OCI-LY3 (cell line): ENCODE results near the gene COG8.

Experiments
- H2AFZ ChIP-seq: fragments of 200-600, 300-600 bp; shearing (Covaris generic); 2 replicates; pipeline ENCODE4 v1.6.0; 2014; ENCODE audit warnings: antibody characterized with exemption, low read depth, low read length
- H3K27ac ChIP-seq: fragments of 200-600, 300-600 bp; sonication (generic); 2 replicates; pipeline ENCODE4 v1.5.1; 2014; ENCODE audit warnings: mild to moderate bottlenecking, low read length, moderate library complexity, mixed read lengths
- H3K27me3 ChIP-seq: fragments of 200-600, 300-600 bp; sonication (generic); 2 replicates; pipeline ENCODE4 v1.6.1; 2014; ENCODE audit warnings: low read depth, low read length, mixed read lengths
- H3K36me3 ChIP-seq: fragments of 200-600, 300-600 bp; sonication (generic); replicated peaks from 2 replicates; pipeline ENCODE3; 2014; ENCODE audit warnings: low read depth, low read length, mixed read lengths
- H3K4me1 ChIP-seq: fragments of 300-600, 200-600 bp; sonication (generic); 2 replicates; pipeline ENCODE4 v1.6.1; 2014; ENCODE audit warnings: low read length, mixed read lengths
- H3K4me2 ChIP-seq: fragments of 200-600, 300-600 bp; sonication (generic); 2 replicates; pipeline ENCODE4 v1.6.1; 2014; ENCODE audit warnings: low read length, mixed read lengths
- H3K4me3 ChIP-seq: fragments of 300-600, 200-600 bp; sonication (generic); 2 replicates; pipeline ENCODE4 v1.5.1; 2014; ENCODE audit warnings: antibody characterized with exemption, mild to moderate bottlenecking, low read length, moderate library complexity
- H3K79me2 ChIP-seq: fragments of 300-600, 200-600 bp; shearing (Covaris generic); 2 replicates; pipeline ENCODE4 v1.6.1; 2014; ENCODE audit warnings: mild to moderate bottlenecking, low read length, mixed read lengths
- H3K9ac ChIP-seq: fragments of 300-600, 200-600 bp; shearing (Covaris generic); 2 replicates; pipeline ENCODE4 v1.6.0; 2014; ENCODE audit warnings: mild to moderate bottlenecking, low read length, moderate library complexity
- H3K9me3 ChIP-seq: fragments of 200-600, 300-600 bp; shearing (Covaris generic); 2 replicates; pipeline ENCODE4 v1.6.1; 2014; ENCODE audit warnings: low read length, mixed read lengths; ENCODE audit not compliant: insufficient read depth
- H4K20me1 ChIP-seq: fragments of 200-600, 300-600 bp; sonication (generic); 2 replicates; pipeline ENCODE4 v1.6.1; 2016; ENCODE audit warnings: low read length, mixed read lengths; ENCODE audit not compliant: insufficient read depth
- EZH2phosphoT487 ChIP-seq: fragments of 200-600 bp; shearing (Covaris generic); IDR thresholded peaks from 2 replicates; pipeline ENCODE4 v1.6.1; 2018; ENCODE audit warnings: antibody characterized with exemption, mixed run types, low read depth
- TF ChIP-seq, protein P1 (sequence below): fragments of 200-600, 300-600 bp; sonication (generic); IDR thresholded peaks from 2 replicates; pipeline ENCODE4 v1.5.1; 2014; ENCODE audit warnings: antibody characterized with exemption, low read length, low read depth

COG8 gene

DNA sequence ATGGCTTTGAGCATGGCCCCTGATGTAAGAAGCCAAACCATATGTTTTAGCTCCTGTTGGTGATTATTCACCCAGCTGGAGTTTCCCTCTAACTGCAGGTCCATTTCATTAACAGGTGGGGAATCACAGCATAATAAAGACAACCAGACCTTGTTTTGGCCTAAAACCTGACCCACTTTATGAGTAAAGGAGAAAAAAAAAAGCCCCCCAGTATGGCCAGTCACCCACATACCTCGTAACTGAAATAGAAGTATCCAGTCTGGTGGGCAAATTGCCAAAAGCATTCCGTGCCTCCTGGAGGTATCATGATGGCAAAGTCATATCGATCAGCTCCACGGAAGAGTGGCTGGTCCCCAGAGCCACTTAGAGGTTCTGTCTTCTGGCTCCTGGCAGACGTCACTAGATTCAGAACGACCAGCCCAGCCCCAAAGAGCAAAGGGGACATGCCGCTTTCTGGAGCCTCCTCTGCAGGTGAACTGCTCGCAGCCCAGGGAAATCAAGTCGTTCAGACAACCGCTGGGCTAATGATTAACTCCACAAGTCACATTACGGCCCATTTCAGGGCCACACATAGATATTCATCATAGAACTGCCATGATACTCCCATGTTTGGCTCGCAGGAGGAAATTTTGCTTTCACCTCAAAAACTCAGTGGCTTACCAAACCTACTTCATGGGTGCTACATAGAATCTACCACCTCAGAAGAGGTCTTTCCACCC lies 12.1 kb upstream of the COG8 start, which contains the start of gene TMED6:
Gene TMED6 (minus strand): TSS at position 478 of the 719 bp plus-strand sequence. CDS start 33 bp downstream, at position 445.
- H3K36me3 ChIP-seq: peaks cover 18% of the 10 kb centered on the region
- no peaks in the 10 kb centered on the region for H3K27me3 ChIP-seq
- no peak within 1 kb of the TSS for H3K4me2 ChIP-seq
- H3K79me2 ChIP-seq: no peaks in the 10 kb centered on the region
- H3K9me3 ChIP-seq: no peaks in the 10 kb centered on the region
- no peaks in the 10 kb centered on the region for H3K4me1 ChIP-seq
- H3K9ac ChIP-seq: no peak within 1 kb of the TSS
- H3K4me3 ChIP-seq: no peak within 1 kb of the TSS
- H2AFZ ChIP-seq: no peak within 1 kb of the TSS
- no peak for TF ChIP-seq EZH2phosphoT487
- H3K27ac ChIP-seq: no peak within 1 kb of the TSS
- no peaks in the 10 kb centered on the region for H4K20me1 ChIP-seq

DNA sequence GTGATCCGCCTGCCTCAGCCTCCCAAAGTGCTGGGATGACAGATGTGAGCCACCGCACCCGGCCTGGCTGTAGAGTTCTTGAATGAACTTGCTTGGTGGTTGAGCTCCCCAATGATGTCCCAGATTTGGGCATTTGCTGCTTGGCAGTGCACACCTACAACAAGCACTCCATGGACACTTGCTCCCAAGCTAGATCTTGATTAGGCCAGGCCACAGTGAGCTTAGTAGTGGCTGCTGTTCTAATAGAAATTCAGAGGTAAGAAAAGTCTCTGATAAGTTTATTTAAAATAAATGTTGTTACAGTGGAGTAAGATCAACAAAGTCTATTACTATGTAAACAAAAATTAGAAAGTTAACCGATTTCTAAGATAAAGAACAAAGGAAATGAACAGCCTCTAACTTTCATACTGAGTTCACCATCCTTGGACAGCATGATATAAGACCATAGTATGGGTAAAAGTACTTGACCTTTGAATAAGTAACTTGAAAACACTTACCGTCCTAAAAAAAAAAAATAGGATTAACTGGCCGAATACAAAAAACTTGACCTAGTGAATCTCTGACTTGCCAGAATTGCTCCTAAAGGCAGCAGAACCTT lies 11.3 kb upstream of the COG8 start:
- Histone ChIP-seq H2AFZ (no peak overlapping the region), H3K4me3 (no peak overlapping the region), H3K9me3 (no peaks in the 10 kb centered on the region), H3K4me2 (no peak overlapping the region), H3K36me3 (peaks cover 20% of the 10 kb centered on the region), H4K20me1 (no peaks in the 10 kb centered on the region), H3K79me2 (no peaks in the 10 kb centered on the region), H3K9ac (no peak overlapping the region), H3K27me3 (no peaks in the 10 kb centered on the region), H3K4me1 (peaks cover 6% of the 10 kb centered on the region), H3K27ac (no peak overlapping the region)
- no peak for TF ChIP-seq EZH2phosphoT487
- TF ChIP-seq, protein P1, sequence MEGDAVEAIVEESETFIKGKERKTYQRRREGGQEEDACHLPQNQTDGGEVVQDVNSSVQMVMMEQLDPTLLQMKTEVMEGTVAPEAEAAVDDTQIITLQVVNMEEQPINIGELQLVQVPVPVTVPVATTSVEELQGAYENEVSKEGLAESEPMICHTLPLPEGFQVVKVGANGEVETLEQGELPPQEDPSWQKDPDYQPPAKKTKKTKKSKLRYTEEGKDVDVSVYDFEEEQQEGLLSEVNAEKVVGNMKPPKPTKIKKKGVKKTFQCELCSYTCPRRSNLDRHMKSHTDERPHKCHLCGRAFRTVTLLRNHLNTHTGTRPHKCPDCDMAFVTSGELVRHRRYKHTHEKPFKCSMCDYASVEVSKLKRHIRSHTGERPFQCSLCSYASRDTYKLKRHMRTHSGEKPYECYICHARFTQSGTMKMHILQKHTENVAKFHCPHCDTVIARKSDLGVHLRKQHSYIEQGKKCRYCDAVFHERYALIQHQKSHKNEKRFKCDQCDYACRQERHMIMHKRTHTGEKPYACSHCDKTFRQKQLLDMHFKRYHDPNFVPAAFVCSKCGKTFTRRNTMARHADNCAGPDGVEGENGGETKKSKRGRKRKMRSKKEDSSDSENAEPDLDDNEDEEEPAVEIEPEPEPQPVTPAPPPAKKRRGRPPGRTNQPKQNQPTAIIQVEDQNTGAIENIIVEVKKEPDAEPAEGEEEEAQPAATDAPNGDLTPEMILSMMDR: no peak

DNA sequence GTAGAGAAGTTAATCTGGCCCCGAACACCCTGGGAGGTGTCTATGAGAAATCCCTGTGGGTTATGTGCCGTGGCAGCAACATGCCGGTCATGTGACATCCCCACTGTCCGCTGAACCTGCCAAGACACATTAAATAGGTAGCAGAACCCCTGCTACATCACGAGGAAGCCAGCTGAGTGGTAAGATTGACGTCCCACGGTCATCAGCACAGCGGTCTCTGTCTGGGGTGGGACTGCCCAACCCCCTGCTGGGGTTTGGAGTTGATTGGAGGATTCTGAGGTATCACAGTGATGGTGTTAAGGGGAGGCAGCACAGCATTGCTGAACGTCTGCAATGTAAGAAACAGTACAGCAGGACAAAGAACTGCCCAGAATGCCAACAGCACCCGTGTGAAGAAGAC lies 10.2 kb upstream of the COG8 start:
- H3K4me1 ChIP-seq: peaks cover 6% of the 10 kb centered on the region
- H4K20me1 ChIP-seq: no peaks in the 10 kb centered on the region
- no peak overlapping the region for H3K4me2 ChIP-seq
- TF ChIP-seq, protein P1: no peak
- TF ChIP-seq EZH2phosphoT487: no peak
- H3K27me3 ChIP-seq: no peaks in the 10 kb centered on the region
- H3K27ac ChIP-seq: no peak overlapping the region
- no peaks in the 10 kb centered on the region for H3K79me2 ChIP-seq
- peaks cover 15% of the 10 kb centered on the region for H3K36me3 ChIP-seq
- no peak overlapping the region for H3K4me3 ChIP-seq
- H3K9me3 ChIP-seq: no peaks in the 10 kb centered on the region
- no peak overlapping the region for H3K9ac ChIP-seq
- no peak overlapping the region for H2AFZ ChIP-seq

DNA sequence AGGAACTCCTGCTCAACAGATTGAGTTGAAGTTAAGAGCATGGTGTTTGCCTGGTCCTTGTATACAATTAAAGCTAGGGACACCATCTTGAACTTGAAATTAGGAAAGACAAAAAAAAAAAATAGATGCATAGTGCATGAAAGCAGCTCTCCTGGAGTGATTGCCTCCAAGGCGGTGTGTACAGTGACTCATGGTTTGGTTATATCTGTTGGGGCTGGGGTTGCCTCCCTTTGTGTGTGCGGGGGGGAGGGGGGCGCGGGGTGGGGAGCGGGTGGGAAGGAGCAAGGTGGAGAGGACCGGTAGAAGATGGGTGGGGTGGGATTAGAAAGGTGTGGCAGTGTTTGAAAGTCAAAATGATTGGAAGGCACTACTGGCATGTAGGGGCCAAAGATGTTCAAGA lies 8.9 kb upstream of the COG8 start:
- H3K27ac ChIP-seq: no peak overlapping the region
- H3K9me3 ChIP-seq: no peaks in the 10 kb centered on the region
- H3K4me3 ChIP-seq: no peak overlapping the region
- peaks cover 23% of the 10 kb centered on the region for H3K36me3 ChIP-seq
- peaks cover 6% of the 10 kb centered on the region for H3K4me1 ChIP-seq
- no peak for TF ChIP-seq EZH2phosphoT487
- TF ChIP-seq, protein P1: no peak
- no peak overlapping the region for H3K9ac ChIP-seq
- no peak overlapping the region for H2AFZ ChIP-seq
- no peaks in the 10 kb centered on the region for H3K27me3 ChIP-seq
- H3K79me2 ChIP-seq: peaks cover 5% of the 10 kb centered on the region; the same call in 1 of the 2 replicates
- no peaks in the 10 kb centered on the region for H4K20me1 ChIP-seq
- H3K4me2 ChIP-seq: no peak overlapping the region
